Measurements from ENCODE around the gene FMN1.

Gene FMN1

DNA sequence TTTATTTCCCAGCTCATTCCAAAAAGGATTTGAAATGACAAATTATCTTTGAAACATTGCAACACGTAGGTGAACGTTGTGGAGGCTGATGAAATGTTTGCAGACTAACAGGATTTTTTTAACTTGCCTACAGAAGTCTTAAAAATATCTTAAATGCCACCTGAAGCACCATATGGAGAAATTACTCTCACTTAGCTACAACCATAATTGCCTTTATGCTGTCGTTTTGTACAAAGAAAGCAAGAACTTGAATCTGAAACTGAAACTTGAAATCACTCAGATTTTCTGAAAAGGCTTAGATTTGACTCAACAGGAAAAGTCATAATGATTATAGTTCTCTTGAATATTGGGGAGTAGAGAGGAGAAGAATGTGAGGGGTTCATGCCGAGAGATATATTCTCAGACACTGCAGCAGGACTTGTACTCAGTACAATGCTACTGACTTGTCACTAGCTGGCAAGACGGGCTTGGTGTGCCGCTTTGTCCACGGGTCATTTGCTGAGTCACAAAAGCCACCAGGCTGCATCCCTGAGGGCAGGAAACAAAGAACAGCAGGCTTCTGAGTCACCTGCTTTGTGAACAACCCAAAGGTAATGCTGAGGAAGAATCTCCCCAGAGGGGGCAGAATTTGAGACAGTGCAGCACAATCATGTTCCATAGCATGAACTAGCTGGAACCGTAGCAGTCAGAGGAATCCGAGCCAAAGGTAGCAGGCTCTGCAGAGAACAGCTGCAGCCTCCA, 7.1 kb upstream of the FMN1 start:
- DNase-seq, result peak; percentile 1

DNA sequence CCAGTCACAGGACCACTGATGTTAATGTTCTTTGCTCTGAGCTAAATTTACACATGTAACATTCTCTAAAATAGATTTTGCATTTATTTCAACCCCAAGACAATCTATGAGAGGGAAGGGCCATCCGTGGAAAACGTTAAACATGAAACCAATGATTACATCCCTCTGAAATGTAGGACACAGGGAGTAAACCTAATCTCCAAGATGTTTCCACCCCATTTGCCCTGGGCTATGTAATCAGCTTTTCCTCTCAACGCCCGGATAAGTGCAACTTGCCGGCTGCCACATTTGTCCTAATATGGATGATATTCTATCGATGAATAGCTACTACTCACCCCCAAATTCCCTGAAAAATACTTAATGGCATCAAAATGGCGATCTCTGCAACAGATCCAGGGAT, 6.4 kb upstream of the FMN1 start:
- no peak for DNase-seq

DNA sequence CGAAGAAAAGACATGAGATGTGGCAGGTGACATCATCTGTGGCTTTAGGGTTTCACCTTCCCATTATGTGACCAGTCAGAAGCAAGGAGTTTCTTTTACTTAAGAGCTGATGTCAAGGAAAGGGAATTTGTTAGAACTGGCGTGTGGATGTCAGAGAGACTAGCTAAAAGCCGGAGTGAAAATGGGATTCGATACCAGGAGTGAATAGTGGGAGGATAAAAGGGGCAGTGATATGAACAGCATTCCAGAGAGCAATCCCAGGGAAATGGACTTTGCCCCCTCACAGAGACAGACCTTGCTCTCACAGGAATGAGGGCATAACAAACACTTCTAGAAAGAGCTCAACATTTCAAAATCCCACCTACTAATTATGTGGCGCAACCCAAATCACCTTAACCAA, 5.9 kb upstream of the FMN1 start:
- DNase-seq, result no peak

DNA sequence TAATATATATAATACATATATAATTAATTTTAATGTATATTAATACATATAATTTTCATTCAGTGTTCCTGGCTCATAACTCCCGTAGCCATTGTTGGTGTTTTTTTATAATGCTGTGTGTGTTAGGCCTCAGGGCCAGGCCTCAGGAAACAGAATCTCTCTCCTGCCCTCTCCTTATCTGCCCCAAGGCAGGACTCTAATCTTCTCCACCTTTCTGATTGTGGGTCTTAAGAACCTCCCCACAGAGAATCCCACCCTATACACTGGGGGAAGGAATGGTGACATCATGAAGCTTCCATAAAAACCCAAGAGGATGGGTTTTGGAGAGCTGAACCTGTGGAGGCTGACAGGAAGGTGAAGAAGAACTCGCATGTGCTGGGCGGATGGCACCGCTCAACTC, 4.0 kb upstream of the FMN1 start:
- no peak for DNase-seq

DNA sequence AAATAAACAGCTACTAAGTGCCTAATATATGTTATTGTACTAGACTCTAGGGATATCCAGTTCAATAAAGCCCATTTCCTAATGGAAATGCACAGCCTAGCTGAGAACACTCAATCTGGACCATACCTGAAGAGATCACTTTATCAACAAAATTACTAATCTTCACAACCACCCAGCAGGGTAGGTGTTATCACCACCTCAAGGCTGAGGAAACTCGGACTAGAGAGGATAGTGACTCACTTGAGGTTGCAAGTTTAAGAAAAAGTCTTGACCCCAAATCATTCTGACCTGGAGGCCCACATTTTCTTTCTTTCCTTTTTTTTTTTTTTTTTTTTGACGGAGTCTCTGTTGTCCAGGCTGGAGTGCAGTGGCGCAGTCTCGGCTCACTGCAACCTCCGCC, 3.1 kb upstream of the FMN1 start:
- DNase-seq, result no peak

DNA sequence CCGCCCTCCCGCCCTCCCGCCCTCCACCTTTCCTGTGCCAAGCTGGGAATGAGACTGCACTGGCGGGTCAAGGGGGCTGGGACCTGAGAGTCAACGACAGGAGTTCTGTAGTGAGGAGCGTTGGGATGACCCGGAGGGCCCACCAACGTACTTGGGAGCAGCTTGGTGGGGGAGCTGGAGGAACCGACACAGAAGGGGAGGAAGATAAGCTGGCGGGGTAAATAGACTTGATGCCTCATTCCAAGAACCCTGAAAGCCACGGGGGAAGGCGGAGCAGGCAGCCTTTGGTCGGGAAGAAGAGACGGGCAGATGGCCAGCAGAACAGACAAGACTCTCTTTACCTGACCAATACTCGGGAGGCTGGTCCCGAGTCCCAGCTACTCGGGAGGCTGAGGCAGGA, 277 bp downstream of the FMN1 start:
- DNase-seq, result no peak

DNA sequence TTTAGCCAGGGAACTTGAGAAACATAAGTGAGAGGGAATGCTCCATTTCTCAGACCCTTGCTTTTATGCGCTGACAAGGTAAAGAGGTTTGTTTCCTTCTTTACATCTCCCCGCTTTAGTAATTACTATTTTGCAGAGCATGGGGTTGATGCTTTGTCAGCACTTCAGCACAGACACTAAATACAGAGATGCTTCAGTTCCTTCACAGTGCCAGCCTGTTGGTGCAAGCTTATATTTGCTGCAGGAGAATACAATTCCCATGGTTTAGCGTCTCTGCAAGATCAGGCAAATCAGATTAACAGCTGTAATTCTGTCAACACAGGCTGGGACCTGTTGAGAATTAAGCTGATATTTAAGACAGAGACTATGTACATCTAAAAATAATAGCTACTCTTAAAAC, 2.9 kb downstream of the FMN1 start:
- no peak for DNase-seq

DNA sequence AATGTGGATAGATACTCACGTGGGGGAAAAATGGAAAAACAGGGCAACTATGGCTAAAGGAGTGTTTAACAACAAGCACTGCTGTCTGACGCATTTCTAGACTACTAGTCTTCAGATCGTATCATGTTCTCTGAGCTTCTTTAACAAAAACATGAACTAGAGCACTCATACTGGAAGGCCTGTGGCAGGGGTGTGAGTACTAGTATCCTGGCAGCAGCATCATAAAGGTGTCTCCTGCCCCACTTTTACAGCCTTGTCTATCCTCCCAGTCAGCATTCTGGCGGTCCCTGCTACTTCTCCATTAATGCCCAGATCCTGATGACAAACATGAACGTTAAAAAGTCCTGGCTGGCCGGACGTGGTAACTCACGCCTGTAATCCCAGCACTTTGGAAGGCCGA, 4.0 kb downstream of the FMN1 start:
- no peak for DNase-seq

DNA sequence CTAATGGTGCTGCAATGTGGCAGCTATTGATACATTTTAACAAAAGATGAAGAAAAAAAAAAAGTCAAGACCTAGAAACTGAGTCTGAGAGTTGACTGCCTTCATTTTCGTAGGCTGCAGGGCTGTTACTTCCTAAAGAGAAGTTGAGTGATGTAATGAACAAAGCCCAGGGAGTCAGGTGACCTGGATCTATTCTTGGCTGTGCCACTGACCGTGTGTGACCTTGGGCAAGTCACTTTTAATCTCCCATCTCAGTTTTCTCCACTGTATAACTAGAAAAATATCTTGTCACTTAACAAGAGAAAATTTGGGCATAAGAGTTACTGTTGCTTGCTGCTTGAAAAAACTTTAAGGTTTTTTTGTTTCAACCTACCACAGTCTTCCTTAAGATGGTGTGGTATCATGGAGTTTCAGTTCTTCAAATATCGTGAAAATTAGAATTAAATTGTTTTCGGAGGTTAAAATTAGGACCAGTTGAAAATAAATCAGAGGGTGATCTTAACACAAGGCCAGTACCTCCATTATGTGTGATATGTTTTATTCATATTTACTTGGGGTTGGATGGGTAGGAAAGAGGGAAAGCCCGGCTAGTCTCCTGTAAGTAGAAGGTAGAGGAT, 5.8 kb downstream of the FMN1 start:
- DNase-seq, result no peak

DNA sequence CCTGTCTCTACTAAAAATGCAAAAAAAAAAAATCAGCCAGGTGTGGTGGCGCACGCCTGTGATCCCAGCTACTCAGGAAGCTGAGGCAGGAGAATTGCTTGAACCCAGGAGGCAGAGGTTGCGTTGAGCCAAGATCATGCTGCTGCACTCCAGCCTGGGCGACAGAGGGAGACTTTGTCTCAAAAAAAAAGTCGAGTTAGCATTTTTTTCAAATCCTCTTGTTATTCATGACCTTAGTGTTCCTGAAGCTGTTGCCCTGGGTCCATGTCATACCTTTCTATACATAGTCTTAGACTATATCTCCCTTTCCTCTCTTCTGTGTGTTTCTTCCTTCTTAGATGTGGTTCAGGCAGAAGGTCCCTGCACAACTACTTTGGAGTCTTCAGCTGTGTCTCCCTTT, 6.4 kb downstream of the FMN1 start:
- DNase-seq, result no peak

DNA sequence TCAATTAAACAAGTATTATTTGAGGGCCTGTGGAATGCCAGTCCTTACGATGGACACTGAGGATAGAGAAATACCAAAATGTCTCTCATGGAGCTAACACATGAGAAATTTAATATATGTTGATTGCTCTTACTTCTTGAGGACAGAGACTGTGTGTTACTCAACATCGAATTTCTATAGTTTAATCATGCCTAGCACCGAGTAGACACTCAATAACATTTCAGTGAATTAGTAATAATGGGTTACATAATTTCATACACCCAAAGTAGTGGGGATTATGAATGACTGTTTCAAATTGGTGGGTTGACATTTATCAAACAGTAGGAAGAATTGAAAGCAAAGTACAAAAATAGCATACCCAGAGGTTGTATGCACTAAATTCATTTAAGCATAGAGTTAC, 11.2 kb downstream of the FMN1 start:
- DNase-seq, result no peak

DNA sequence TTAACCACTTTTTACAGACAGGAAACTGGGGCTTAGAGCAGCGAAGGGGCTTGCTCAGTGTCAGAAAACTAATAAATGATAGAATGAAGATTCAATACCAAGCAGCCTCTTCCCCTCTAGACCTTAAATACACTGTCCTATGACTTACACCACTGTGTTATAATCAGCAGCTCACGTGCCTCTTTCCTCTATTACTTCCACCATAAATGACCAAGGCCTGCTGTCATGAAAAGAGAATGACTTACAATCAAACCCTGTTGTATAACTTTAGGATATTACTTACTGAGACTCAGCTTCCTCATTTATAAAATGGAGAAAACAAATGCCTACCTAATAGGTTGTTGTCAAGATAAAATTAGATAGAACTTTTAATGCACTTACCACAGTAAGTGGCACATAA, 11.6 kb downstream of the FMN1 start:
- no peak for DNase-seq

DNA sequence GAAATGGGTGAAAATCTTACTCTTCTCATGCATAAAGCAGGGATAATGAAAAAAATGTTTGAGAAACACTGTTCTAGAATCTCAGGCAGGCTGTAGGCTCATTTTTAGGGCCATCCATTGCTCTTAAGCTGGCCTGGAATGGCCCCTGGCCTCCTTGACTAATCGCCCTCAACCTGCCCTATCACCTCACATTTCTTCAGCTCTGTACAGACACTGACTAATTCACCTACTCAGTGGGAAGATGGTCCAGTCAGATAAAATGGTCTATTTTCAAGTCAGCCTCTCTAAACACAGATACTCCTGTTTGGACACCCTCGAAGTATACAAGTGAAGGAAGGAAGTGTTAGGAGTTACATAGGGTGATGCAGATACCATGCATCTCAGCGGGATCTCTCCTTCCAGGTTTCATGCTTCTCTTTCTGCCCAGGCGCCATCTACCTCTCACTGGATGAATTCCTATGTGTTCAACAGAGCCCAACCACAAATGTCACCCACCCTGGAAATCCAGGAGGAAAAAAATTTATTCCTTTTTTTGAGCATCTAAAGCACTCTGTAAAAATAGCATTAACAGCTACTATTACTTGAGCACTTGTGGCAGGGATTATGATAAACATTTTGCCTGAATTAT, 12.1 kb downstream of the FMN1 start:
- DNase-seq, result no peak

DNA sequence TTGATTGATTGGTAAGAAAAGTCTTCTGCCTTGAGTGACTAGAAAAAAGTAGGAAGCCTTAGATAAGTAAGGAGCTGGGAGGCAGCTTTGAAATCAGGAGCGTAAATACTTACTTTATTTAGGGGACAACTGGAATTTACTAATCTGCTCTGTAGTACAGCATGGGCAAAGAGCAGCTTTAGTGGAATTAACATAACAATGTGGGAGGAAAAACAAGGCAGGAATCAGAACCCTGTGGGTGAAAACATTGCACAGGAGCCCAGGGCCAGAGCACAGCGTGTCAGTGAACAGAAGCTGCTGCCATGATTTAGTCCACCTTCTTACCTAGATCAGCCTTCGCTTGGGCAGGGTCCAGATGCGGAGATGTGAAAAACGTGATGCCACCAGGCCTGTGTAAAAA, 14.6 kb downstream of the FMN1 start:
- DNase-seq, result no peak

DNA sequence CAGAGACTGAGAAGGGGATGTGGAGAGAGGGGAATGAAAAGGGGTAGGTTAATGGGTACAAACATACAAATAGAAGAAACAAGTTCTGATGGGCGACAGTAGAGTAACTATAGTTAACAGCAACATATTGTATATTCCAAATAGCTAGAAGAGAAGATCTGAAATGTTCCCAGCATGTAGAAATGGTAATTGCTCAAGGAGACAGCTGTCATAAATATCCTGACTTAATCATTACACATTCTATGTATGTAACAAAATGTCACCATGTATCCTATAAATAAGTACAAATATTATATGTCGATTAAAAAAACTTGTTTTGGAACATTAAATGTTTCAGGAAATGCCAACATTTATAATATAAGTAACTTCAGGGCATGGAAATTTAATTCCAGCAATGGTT, 23.3 kb downstream of the FMN1 start:
- no peak for DNase-seq

DNA sequence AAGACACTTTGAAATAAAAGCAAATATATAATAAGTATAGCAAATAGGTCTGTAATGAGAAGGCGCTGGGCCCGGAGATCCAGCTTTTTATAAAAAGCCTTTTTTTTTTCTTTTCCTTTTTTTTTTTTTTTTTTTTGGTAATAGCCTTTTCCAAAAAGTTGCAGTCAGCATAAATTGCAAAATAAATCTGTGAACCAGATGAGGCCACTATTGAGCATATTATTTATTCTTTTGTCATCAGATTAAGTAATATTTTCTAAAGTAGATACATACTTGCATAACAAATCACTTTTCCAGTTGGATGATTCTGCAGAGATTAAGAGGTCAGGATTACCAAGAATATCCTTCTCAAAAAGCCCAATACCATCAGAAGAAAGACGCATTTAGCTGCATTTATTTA, 24.9 kb downstream of the FMN1 start:
- no peak for DNase-seq

DNA sequence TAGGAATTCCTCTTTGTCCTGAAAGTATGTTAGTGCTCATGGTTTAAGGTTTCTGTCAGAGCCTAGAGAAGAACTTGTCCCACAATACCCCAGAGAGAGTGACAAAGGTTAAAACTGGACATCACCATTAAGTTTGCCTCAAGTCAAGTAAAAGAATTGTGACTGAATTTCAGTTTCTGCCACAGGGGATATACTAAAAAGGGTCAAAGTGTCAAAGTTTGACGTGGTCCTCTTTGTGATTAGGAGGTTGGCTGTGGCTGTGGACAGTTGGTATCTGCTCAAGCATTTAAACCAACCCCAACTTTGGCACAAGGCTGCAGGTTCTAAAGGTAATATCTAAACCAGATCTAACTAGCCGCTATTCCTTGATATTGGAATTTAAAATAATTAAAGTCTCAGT, 26.1 kb downstream of the FMN1 start:
- DNase-seq, result no peak

DNA sequence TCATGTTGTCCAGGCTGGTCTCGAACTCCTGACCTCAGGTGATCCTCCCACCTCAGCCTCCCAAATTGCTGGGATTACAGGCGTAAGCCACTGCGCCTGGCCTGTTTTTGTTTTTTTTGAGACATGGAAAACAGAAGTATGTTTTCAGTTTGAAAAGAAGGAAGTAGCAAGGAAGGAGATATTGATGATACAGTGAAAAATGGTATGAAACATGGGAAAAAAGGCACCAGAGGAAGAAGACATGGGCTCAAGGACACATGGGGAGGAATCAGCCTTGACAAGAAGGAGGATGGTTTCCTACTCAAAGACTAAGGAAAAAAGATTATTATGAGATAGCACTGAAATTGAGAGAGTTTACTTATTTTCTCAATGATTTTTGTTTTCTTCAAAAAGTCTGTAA, 30.7 kb downstream of the FMN1 start:
- DNase-seq, result no peak

DNA sequence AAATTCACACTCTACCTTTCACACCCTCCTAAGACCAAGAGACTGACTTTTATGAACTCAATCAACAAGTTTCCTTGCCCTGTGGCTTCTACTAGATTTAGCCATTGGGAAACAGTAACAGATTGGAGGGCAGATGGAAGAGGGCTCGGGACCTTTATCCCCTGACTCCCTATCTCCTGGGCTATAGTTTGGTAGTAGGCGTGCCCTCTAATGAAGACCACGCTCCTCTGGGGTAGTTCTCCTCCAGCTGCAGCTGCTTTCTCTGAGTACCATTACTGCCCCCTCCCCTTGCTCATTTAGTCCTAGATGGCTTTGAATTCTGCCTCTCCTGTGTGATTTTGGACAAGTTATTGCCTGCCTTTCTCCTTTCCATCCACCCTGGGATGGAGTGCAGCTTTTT, 33.3 kb downstream of the FMN1 start:
- no peak for DNase-seq

DNA sequence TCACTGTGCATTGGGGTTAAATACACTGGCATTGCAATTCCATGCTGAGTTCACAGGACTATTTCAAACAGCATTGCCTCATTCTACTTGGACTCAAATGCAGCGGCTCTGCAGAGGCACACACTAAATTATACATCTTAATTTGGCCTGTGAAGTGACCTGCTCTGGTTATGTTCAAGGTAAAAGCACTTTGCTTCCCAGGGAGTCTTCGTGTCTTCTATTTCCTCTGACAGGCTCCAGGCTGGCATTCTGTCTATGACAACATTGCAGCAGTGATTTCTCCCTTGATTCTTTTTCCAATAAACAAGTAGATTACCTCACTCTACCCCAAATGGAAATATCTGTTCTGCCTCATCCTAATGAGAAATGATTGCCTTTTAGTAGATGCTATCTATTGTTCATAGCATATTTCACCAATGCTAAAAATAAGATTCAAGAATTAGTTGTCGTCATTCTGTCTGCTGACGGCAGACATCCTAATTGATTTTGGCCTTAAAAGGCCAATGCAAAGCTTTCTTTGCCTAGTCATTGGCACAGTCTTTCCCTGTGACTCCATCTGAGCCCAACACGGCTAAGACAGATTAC, 33.8 kb downstream of the FMN1 start:
- no peak for DNase-seq

DNA sequence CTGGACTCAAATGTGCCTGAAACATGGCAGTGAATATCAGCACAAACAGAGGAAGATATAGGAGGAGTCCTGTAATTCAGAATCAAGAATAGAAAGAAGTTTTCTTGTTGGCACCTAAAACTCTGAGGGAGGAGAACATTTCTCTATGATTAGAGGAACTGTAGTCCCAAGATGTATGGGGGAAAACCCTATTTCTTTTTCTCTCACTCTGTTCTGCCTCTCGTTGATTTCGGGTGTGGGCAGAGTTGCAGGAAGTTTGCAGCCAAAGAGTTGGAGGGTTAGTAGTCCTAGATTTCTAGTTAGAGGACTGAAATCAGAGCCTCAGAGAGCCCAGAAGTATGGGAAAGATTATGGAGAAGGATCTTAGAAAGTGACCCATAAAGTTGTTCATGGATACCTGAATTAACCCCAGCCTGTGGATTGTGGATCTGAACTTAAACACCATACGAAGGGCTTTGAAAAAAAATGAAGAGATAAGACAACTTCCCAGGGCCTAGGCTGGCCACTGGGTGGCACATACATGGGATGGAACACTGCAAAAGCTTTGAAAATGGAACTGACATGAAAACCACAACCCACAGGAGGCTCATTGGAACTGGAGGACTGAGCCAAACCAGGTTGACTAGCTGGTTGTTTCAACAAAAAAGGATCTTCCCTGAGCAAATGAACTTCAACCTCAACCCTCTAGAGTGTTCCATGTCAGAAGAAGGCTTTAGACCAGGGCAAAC, 34.6 kb downstream of the FMN1 start:
- DNase-seq, result no peak

DNA sequence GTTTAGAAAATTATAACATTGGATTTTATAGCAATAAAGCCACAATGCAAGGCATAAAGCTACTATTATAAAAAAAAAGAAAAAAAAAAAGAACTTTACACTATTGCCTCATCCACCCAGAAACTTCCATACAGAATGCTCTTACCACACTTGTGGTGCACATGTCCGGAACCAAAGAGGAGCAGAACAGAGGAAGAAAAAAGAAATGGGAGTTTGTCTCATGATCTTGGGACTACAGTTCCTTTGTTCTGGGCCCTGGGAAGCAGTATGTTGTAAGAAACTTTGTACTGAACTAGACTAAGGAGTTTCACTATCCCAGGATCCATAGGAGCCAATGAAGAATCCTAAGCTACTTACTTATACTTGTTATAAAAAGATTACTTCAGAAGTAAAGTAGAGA, 36.1 kb downstream of the FMN1 start:
- no peak for DNase-seq

DNA sequence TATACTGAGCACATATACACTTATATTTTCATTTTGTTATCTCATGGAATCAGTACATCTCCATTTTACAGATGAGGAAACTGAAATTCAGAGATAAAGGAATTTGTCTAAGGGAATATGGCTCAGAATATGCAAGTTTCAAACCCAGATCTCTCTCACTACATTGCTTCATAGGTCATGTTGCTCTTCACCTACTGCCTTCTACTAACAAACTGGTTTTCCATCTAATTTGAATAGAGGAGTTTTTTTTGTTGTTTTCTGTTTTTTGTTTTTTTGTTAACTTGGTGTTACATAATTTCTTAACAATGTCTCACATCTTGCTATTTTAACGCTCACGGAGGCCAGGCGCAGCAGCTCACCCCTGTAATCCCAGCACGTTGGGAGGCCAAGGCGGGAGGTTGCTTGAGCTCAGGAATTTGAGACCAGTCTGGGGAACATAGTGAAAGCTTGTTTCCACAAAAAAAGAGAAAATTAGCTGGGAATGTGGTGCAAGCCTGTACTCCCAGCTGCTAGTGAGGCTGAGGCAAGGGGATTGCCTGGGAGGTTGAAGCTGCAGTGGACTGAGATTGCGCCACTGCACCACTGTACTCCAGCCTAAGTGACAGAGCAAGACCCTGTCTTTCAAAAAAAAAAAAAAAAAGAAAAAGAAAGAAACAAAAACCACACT, 37.0 kb downstream of the FMN1 start:
- no peak for DNase-seq
